ENCODE measurements around the gene DAP3. TPM values are rescaled to one million over a fixed set of nuclear protein-coding genes. Genes with fewer than 3 reads are reported as not detected.

Gene DAP3
- total and polyA plus RNA-seq, 9 of the 15 experiments (the other 6 are each of a cell fraction or from before 2014, with no cell fraction given): 155 to 484 (median 298) TPM

GRCh38 chr1:155691992-155692528 lies 3.2 kb downstream of the DAP3 start (continued):
- peak; percentile 25; the same call in 1 of the 2 replicates for TF ChIP-seq MGA (IDR thresholded peaks at IDR 0.05)
- no peak for TF ChIP-seq RBFOX2 (IDR thresholded peaks at IDR 0.05; ENCODE audit: low read depth, low read length)
- TF ChIP-seq TEAD1 (CRISPR knock-in tag; IDR thresholded peaks at IDR 0.05): peak in 1 of 2 experiments; percentile 94; a peak in 2 of 4 replicates
- TF ChIP-seq HMBOX1 (IDR thresholded peaks at IDR 0.05): peak; percentile 99
- peak; percentile 93 for TF ChIP-seq CBFA2T3 (IDR thresholded peaks at IDR 0.05)
- TF ChIP-seq ZBTB5 (IDR thresholded peaks at IDR 0.05): no peak
- peak; percentile 67 for TF ChIP-seq NCOA1 (IDR thresholded peaks at IDR 0.05; ENCODE audit: low read depth)
- 0 out of 2 replicates have a peak, but pooled peaks have one; percentile 37 for TF ChIP-seq FOSL1 (tag; conservative IDR thresholded peaks at IDR 0.05)
- TF ChIP-seq ILK (tag; IDR thresholded peaks at IDR 0.05; ENCODE audit: borderline replicate concordance, low read depth): no peak
- peak; percentile 77 for TF ChIP-seq CTBP1 (IDR thresholded peaks at IDR 0.05; ENCODE audit: borderline replicate concordance)
- peak; percentile 91 for TF ChIP-seq CBFA2T2 (conservative IDR thresholded peaks at IDR 0.05)
- peak; percentile 63 for TF ChIP-seq MTA2 (IDR thresholded peaks at IDR 0.05; ENCODE audit: low read depth)
- peak; percentile 76 for TF ChIP-seq CREM (IDR thresholded peaks at IDR 0.05; ENCODE audit: low read depth)
- TF ChIP-seq RBM25 (IDR thresholded peaks at IDR 0.05; ENCODE audit: low read depth, low read length, severe bottlenecking): peak; percentile 32
